HG02840 (cell line): ENCODE data around the gene GALNT9.
"Not testable (repeated sequence)": the region's sequence is repeated elsewhere in the genome, so short reads cannot be mapped to it uniquely, and the experiment has no call there.

Experiments
- ATAC-seq: cut with Tn5 transposase; IDR thresholded peaks from one replicate; pipeline ENCODE4 v1.9.1; 2021; ENCODE audit warnings: mild to moderate bottlenecking, moderate library complexity, moderate number of reproducible peaks; ENCODE audit not compliant: unreplicated experiment, low FRiP score

GALNT9 gene

GRCh38 chr12:132300789-132301722, 28.3 kb downstream of the GALNT9 start:
- ATAC-seq = no peak

DNA sequence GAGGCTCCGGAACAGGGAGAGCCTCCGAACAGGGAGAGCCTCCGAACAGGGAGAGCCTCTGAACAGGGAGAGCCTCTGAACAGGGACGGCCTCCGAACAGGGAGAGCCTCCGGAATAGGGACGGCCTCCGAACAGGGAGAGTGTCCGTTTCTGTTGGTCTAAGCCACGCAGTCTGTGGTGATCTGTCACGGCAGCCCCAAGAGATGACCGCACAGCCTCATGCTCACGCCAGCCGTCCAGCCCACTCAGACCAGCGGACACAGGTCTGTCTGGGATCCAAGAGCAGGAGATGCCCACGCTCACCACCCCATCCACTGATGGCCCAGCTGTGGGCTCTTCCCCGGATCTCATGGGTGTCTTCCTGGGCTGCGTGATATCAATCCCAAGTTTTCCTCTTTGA, 33.3 kb downstream of the GALNT9 start:
- ATAC-seq = no peak

DNA sequence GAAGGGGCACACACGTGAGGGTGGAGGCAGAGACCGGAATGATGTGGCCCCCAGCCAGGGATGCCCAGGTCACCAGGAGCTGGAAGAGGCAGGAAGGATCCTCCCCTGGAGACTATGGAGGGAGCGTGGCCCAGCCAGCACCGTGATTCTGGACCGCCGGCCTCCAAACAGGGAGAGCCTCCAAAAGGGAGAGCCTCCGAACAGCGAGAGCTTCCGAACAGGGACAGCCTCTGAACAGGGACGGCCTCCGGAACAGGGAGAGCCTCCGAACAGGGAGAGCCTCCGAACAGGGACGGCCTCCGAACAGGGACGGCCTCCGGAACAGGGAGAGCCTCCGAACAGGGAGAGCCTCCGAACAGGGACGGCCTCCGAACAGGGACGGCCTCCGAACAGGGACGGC, 33.8 kb downstream of the GALNT9 start:
- not testable (repeated sequence) for ATAC-seq

- ATAC-seq = no peak
These were observed 34.3 kb downstream of the GALNT9 start for GRCh38 chr12:132295101-132295526.

DNA sequence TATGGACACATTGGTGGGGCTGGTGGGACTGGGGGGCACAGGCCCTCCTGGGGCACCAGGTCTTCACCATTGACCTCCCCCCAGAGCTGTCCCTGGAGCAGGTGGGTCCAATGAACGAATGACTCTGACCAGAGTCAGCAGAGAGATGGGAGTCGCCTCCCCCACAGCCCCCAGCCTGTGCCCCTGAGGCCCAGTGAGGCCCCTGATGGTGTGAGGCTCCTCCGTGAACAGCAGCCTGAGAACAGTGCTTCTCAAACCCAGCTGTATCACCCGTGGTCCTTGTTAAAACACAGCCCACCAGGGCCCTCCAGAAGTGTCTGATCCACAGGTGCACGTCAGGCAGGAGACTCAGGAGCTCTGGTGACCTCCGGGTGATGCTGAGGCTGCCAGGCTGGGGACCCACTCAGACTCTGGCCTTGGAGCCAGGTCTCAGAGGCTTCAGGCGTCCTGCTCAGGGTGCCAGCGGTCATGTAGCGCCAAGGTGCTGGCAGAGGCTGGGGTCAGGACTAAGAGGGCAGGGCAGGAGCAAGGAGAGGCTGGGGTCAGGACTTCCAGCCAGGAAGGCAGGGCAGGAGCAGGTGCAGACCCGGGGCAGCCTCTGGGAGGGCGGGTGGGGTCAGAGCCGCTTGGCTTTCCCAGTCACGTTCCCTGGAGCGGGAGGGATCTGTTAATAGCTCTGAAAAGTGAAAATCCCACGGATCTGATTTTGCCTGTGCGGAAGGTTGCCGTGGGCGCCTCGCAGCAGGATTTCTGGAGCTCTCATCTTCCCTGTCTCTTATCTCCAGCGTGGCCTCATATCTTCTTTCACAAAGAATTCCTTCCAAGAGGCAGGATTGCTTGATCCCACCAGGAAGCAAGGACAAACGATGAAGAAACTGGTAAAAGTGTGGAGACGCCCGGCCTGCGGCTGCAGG, 35.0 kb downstream of the GALNT9 start:
- no peak for ATAC-seq

GRCh38 chr12:132292328-132293319, 36.8 kb downstream of the GALNT9 start:
- no peak for ATAC-seq

DNA sequence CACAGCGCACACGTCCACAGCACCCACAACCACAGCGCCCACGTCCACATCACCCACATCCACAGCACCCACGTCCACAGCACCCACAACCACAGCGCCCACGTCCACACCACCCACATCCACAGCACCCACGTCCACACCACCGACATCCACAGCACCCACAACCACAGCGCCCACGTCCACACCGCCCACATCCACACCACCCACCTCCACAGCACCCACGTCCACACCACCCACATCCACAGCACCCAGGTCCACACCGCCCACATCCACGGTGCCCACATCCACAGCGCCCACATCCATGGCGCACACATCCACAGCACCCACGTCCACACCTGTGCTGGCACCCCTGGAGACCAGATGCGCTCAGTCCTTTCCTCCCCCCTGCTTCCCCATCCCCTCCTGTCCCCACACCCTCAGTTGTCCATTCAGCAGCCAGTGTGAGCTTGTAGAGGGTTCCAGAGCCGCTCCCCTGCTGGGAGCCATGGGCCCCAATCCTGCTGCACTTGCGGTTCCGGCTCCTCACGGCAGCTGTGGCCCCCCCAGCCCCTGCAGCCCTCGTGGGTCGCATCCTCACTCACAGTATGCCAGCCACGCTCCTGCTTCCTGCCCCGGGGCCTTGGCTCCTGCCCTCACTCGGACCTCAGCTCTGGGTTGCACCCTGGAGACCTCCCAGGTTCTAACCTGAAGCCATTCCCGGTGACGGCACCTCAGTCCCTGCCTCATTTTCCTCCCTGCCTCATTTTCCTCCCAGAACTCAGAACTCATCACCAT, 37.8 kb downstream of the GALNT9 start:
- no peak for ATAC-seq

DNA sequence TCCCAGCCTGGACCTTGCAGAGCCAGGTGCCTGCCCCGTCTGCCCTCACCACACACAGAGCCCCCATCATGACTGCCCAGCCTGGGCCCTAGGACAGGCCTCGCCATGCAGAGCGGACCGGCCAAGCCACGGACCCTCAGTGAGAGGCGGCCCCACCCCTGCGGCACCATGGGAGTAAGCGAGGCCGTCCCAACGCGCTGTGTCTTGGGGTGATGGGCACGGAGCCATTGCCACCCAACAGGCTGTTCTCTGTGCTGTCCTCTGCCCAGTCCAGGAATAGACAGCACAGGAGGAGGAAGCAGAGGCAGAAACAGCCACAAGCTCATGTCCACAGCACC, 39.2 kb downstream of the GALNT9 start:
- no peak for ATAC-seq

DNA sequence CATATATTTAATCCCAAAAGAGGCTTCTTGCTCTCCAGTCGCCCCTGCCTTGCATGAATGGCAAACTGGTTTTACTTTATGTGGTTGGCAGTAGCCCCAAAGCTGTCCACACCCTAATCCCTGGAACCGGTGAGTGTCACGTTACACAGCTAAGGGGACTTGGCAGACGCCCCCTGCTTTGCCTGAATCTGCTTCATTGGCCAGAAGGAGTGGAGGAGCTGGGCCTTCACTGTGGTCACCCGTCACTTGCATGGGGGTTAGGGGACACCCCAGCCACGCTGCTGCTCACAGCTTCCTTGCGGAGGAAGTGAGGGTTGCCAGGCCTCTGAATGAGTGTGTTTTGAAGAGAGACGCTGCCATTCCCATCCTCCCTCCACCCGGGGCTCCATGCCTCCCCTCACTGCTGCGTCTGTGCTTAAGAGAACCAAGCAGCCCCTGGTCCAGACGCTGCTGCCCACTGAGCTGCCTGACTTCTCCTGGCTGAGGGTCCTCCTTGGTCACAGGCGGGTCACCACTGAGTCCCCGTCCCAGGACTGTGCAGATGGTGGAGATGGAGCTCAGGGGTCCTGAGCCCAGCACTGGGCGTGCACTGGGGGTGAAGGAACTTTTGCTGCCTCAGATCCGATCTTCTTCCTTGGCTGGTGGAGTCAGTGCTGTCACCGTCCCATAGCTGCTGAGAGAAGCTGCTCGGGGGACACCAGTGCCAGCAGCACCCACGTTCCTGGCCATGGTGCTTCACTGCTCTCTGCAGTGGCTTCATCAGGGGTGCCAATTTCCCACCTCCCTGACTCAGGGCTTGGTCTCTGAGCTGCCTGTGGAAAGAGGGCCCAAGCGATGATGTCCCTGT, 39.8 kb downstream of the GALNT9 start:
- no peak for ATAC-seq

GRCh38 chr12:132288516-132289215, 40.7 kb downstream of the GALNT9 start:
- no peak for ATAC-seq

DNA sequence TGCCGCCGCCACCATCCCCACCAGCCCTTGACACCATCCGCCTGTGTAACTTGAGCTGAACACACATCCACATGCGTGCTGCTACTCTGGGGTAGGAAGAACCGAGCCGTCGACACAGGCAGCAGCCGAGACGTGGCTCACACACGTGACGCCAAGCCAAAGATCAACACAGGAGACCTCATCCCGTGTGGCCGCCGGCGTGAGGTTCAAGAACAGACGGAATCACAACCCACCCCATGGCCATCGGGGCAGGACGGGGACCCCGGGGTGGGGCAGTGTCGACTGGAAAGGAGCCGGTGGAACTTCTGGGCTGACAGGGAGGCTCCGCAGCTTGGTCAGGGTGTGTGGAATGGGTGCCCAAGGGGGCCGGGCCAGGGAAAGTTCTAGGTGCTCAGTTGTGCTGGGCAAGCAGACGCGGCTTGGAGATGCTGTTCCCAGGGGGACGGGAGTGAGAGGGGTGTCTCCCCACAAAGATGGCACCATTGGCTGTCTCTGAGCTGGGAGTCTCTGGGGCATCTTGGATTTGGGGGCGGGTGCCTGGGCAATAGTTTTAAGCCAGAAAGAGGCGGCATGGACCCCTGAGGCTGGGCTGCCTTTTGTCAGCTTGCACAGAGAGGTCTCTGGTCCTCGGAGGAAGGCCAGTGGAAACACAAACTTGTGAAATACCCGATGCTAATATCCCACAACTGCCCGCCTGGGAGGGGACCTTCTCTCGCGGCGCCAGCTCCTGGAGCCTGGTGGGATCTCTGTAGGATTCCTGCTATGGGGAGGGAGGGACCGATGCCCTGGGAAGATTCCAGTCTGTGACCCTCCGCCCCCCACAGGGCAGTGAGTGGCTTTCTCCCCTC, 41.8 kb downstream of the GALNT9 start:
- no peak for ATAC-seq

- no peak for ATAC-seq
These were observed 42.5 kb downstream of the GALNT9 start for GRCh38 chr12:132286912-132287311.

- no peak for ATAC-seq
These were observed 43.3 kb downstream of the GALNT9 start for GRCh38 chr12:132285991-132286681.

DNA sequence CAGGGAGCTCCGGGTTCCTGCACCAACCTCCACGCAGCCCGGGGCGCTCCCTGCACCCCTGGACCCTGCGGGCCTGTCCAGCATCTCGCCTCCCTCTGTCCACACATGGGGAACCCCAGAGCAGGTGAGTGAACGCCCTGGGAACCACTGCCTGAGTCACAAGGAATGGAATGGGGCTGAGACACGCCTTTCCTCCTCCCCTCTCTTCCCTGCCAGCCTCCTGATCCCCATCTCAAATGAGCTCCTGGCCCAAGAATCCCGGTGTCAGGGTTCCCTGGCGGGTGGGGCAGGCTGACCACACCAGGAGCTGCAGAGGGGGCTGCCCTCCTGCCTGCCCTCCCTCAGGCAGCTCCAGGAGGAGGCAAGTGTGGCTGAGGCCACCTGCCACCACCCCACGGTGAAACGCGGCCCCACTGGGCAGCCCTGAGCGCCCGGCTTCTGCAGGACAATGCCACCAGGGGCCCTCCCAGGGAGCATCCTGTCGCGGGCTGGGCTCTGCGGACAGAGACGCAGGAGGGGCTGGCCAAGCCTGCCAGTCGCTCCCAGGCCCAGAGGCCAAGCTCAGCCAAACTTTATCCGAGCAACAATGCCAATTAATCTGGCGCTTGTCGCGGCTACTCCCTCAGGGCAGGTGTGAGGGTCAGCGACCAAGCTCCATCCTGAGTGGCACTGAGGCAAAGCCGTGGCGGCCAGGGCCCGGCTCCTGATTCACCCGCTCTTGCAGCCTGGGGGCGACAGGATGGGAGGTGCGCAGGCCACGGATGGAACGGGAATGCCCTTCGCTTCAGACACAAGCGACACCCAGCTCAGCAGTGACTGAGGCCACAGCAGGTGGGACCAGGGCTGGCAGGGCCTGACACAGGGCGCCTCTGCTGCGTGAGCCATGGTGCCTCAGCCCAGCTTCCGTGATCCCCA, 44.3 kb downstream of the GALNT9 start:
- no peak for ATAC-seq

DNA sequence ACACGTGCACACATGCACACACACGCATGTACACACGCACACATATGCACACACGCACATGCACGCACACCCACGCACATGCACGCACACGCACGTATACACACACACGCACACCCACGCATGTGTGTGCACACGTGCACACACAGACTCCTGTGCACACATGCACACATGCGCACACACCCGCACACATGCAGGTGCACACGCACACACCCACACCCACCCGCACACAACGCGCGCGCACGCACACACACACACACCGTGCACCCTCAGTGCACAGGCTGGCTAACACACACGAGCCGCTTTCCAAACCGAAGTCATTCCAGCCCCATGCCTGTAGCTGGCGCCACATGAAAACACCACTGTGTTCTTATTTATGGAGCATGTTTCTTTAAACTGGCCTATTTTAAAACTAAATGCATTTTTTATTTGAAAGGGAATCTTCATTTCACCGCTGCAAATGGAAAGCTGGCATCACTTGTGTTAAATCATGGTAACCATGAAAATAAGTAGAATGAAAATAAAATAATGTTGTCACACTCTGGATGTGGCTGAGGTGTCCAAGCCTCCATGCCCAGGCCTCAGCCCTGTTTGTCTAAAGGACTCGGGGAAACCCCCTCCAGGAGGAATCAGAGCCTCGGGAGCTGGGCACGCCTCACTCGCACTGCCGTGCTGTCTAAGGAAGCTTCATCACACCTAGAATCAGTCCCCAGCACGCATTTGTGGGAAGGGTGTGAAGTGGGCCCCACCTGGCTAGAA, 45.1 kb downstream of the GALNT9 start:
- no peak for ATAC-seq
